Vagina (tissue), 2 donors: Measurements from ENCODE around the gene PRKAG3. TPM values are rescaled to one million over a fixed set of nuclear protein-coding genes. Genes with fewer than 3 reads are reported as not detected.
"Not testable (repeated sequence)": the region's sequence is repeated elsewhere in the genome, so short reads cannot be mapped to it uniquely, and the experiment has no call there.

Experiments
- DNase-seq, 2 donors: peaks; one replicate each; pipeline ENCODE4 v3.0.0-alpha.2; 2017; ENCODE audit errors: extremely low spot score in 2 of 2
- H3K27ac ChIP-seq: fragments of 200-600 bp; sonication (generic); one replicate; pipeline ENCODE4 v1.5.1; 2019
- H3K27me3 ChIP-seq: fragments of 200-600 bp; sonication (generic); one replicate; pipeline ENCODE4 v1.5.1; 2019
- H3K36me3 ChIP-seq, 2 donors: fragments of 200-600 bp; sonication (generic); one replicate each; pipeline ENCODE4 v1.5.1; 2017 to 2019
- H3K4me1 ChIP-seq: fragments of 200-600 bp; sonication (generic); one replicate; pipeline ENCODE4 v1.5.1; 2019
- H3K4me3 ChIP-seq, 2 donors: fragments of 200-600 bp; sonication (generic); 1 replicate in 1 of 2; 2 replicates in 1 of 2; pipeline ENCODE4 v1.5.1; 2016 to 2019
- H3K9me3 ChIP-seq: fragments of 200-600 bp; sonication (generic); one replicate; pipeline ENCODE4 v1.5.1; 2019
- POLR2A ChIP-seq, 2 donors: fragments of 450-650 bp; IDR thresholded peaks; one replicate each; pipeline ENCODE4 v1.6.1; 2017; ENCODE audit warnings: antibody characterized with exemption in 2 of 2, mild to moderate bottlenecking in 2 of 2, moderate library complexity in 2 of 2
- POLR2AphosphoS5 ChIP-seq, 2 donors: sonication (generic); formaldehyde crosslinking; IDR thresholded peaks; one replicate each; pipeline ENCODE4 v1.9.0; 2017; ENCODE audit warnings: antibody characterized with exemption in 2 of 2, mild to moderate bottlenecking in 2 of 2, low read depth in 1 of 2; ENCODE audit not compliant: insufficient read depth in 1 of 2
- intact Hi-C: fragments of 100-400 bp; cut with DNase I; formaldehyde crosslinking; loops from one replicate; pipeline ENCODE4 v1.15.1; 2023
- total RNA-seq: library from RNA; depleted of rRNA; stranded (reverse); fragments of >200 nt; gene quantifications from one replicate; pipeline ENCODE4 v1.2.3, GENCODE V29; 2016
- TF ChIP-seq, protein P1 (sequence below), 3 experiments: fragments of 450-650 bp in 2 of 3; fragments of 200-600 bp in 1 of 3; sonication (generic) in 1 of 3; IDR thresholded peaks; one replicate each; pipeline ENCODE4 v1.5.1; 2017 to 2019; ENCODE audit warnings: antibody characterized with exemption in 3 of 3, mild to moderate bottlenecking in 2 of 3, moderate library complexity in 2 of 3

The PRKAG3 gene
- total RNA-seq, 1 donor from 2014 or later: not detected

DNA sequence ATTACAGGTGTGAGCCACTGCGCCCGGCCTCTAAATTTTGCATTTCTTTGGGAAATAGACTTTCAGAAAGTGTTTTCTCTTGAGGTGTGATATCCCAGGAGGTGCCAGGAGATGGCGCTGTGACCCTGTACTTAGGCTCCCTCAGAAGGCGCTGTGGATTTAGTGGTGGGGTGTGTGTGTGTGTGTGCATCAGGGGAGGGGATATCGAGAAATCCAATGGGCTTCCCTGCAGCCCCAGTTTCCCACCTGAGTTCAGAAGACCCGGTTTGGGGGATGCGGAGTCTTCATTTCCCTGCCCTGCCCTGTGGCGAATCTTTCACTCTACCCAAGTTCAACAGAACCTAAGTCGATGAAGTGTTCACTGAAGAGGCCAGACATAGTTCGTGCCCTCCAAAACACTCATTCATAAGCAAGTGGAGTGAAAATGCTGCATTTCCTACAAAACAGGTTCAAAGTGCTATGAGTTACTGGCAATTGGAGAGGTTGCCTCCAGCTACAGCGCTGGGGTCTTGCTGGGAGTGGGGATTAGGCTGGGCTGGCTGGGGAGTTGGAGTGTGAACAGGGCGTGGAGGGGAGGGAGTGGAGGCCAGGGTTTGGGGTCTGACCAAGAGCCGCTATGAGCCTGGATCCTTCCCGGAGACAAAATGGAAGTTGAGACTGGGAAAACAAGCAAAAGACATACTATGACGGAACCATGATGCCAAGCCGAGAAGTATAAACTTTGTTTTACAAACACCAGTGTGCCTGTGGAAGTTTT is 21.5 kb upstream of the PRKAG3 start:
- H3K9me3 ChIP-seq: no peaks in the 10 kb centered on the region
- H3K36me3 ChIP-seq: no peaks in the 10 kb centered on the region
- no peaks in the 10 kb centered on the region for H3K4me1 ChIP-seq
- no peak overlapping the region for H3K4me3 ChIP-seq
- no peak overlapping the region for H3K27ac ChIP-seq
- no peak for TF ChIP-seq POLR2AphosphoS5 (IDR thresholded peaks at IDR 0.05; ENCODE audit: insufficient read depth in 1 of 2, low read depth in 1 of 2)
- TF ChIP-seq, protein P1, sequence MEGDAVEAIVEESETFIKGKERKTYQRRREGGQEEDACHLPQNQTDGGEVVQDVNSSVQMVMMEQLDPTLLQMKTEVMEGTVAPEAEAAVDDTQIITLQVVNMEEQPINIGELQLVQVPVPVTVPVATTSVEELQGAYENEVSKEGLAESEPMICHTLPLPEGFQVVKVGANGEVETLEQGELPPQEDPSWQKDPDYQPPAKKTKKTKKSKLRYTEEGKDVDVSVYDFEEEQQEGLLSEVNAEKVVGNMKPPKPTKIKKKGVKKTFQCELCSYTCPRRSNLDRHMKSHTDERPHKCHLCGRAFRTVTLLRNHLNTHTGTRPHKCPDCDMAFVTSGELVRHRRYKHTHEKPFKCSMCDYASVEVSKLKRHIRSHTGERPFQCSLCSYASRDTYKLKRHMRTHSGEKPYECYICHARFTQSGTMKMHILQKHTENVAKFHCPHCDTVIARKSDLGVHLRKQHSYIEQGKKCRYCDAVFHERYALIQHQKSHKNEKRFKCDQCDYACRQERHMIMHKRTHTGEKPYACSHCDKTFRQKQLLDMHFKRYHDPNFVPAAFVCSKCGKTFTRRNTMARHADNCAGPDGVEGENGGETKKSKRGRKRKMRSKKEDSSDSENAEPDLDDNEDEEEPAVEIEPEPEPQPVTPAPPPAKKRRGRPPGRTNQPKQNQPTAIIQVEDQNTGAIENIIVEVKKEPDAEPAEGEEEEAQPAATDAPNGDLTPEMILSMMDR (IDR thresholded peaks at IDR 0.05): peak; percentile 50 to 62 (median 62)
- no peak for TF ChIP-seq POLR2A (IDR thresholded peaks at IDR 0.05)
- DNase-seq: no peak
- H3K27me3 ChIP-seq: no peaks in the 10 kb centered on the region
- intact Hi-C loops: no loop called here

DNA sequence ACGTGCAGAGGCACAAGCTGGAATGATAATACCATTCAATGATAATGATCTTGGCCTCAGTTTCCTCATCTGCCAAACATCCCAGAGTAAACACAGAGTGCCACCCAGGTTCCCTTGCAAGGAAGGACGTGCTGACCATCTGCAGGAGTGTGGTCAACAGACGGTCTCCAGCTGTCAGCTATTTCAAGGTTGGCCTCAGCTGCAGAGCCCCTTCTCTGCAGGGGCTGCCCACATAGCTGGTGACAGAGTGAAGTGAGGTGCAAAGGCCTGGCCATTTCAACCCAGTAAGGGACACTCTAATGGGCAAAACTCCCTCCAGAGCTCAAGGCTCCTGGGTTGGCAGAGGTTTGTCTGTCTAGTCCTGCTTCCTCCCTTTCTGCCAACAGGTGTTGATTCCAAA is 19.7 kb upstream of the PRKAG3 start:
- peaks cover 5% of the 10 kb centered on the region for H3K4me1 ChIP-seq
- TF ChIP-seq POLR2AphosphoS5 (IDR thresholded peaks at IDR 0.05; ENCODE audit: insufficient read depth in 1 of 2, low read depth in 1 of 2): no peak
- TF ChIP-seq POLR2A (IDR thresholded peaks at IDR 0.05): no peak
- TF ChIP-seq, protein P1 (IDR thresholded peaks at IDR 0.05): no peak
- H3K9me3 ChIP-seq: no peaks in the 10 kb centered on the region
- intact Hi-C loops: no loop called here
- no peaks in the 10 kb centered on the region for H3K36me3 ChIP-seq
- H3K4me3 ChIP-seq: no peak overlapping the region
- no peak for DNase-seq
- H3K27me3 ChIP-seq: no peaks in the 10 kb centered on the region
- no peak overlapping the region for H3K27ac ChIP-seq

- no peak overlapping the region for H3K4me3 ChIP-seq
- DNase-seq: no peak
- intact Hi-C loops: no loop called here
- no peak for TF ChIP-seq POLR2AphosphoS5 (IDR thresholded peaks at IDR 0.05; ENCODE audit: insufficient read depth in 1 of 2, low read depth in 1 of 2)
- no peak for TF ChIP-seq POLR2A (IDR thresholded peaks at IDR 0.05)
- TF ChIP-seq, protein P1 (IDR thresholded peaks at IDR 0.05): no peak
- H3K4me1 ChIP-seq: peaks cover 5% of the 10 kb centered on the region
- no peaks in the 10 kb centered on the region for H3K36me3 ChIP-seq
- H3K9me3 ChIP-seq: no peaks in the 10 kb centered on the region
- H3K27me3 ChIP-seq: no peaks in the 10 kb centered on the region
- H3K27ac ChIP-seq: no peak overlapping the region
These were observed 19.2 kb upstream of the PRKAG3 start for GRCh38 chr2:218850796-218851195.

DNA sequence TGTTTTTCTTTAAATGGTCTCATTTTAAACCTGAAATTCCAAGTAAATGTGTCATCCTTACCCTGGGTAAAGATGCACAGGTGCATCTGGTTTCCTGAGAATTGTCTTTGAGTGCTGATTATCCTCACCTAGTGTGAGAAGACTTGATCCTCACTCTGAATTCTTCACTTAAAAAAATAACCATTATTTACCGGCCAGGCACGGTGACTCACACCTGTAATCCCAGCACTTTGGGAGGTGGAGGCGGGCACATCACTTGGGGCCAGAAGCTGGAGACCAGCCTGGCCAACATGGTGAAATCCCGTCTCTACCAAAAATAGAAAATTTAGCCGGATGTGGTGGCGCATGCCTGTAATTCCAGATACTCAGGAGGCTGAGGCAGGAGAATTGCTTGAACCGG is 18.1 kb upstream of the PRKAG3 start:
- no peaks in the 10 kb centered on the region for H3K27me3 ChIP-seq
- intact Hi-C loops: loop anchor here (5.0 kb wide), 1 partner anchor 137 kb away; the partner anchor contains the start of gene TTLL4
- TF ChIP-seq POLR2A (IDR thresholded peaks at IDR 0.05) (no peak), POLR2AphosphoS5 (IDR thresholded peaks at IDR 0.05; ENCODE audit: insufficient read depth in 1 of 2, low read depth in 1 of 2) (no peak)
- TF ChIP-seq, protein P1 (IDR thresholded peaks at IDR 0.05): no peak

GRCh38 chr2:218846963-218847362 is 15.4 kb upstream of the PRKAG3 start:
- H3K27me3 ChIP-seq, DNase-seq, H3K9me3 ChIP-seq, H3K27ac ChIP-seq, H3K36me3 ChIP-seq, H3K4me3 ChIP-seq, H3K4me1 ChIP-seq: not testable (repeated sequence)
- intact Hi-C loops: loop anchor here (5.0 kb wide), 1 partner anchor 135 kb away; the partner anchor contains the start of gene TTLL4

More for the DNA sequence above, 18.1 kb upstream of the PRKAG3 start:
- no peak for DNase-seq
- Histone ChIP-seq H3K27ac (no peak overlapping the region), H3K36me3 (no peaks in the 10 kb centered on the region), H3K4me3 (no peak overlapping the region), H3K9me3 (no peaks in the 10 kb centered on the region), H3K4me1 (peaks cover 5% of the 10 kb centered on the region)

DNA sequence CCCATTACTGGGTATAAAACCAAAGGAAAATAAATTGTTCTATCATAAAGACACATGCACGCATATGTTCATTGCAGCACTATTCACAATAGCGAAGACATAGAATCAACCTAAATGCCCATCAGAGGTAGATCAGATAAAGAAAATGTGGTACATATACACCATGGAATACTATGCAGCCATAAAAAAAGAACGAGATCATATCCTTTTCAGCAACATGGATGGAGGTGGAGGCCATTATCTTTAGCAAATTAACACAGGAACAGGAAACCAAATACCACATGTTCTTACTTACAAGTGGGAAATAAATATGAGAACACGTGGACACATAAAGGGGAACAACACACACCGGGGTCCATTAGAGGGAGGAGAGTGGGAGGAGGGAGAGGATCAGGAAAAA is 12.7 kb upstream of the PRKAG3 start:
- H3K27ac ChIP-seq, H3K4me3 ChIP-seq, H3K27me3 ChIP-seq, H3K4me1 ChIP-seq, intact Hi-C loops, H3K9me3 ChIP-seq, H3K36me3 ChIP-seq, DNase-seq: not testable (repeated sequence)
